HG02943 (cell line): ENCODE measurements around the gene SLC22A31.
"Not testable (repeated sequence)": the region's sequence is repeated elsewhere in the genome, so short reads cannot be mapped to it uniquely, and the experiment has no call there.

Source experiments
- ATAC-seq: cut with Tn5 transposase; IDR thresholded peaks from one replicate; pipeline ENCODE4 v1.9.1; 2021; ENCODE audit warnings: mild to moderate bottlenecking, low read depth, moderate library complexity; ENCODE audit not compliant: unreplicated experiment

Gene SLC22A31

DNA sequence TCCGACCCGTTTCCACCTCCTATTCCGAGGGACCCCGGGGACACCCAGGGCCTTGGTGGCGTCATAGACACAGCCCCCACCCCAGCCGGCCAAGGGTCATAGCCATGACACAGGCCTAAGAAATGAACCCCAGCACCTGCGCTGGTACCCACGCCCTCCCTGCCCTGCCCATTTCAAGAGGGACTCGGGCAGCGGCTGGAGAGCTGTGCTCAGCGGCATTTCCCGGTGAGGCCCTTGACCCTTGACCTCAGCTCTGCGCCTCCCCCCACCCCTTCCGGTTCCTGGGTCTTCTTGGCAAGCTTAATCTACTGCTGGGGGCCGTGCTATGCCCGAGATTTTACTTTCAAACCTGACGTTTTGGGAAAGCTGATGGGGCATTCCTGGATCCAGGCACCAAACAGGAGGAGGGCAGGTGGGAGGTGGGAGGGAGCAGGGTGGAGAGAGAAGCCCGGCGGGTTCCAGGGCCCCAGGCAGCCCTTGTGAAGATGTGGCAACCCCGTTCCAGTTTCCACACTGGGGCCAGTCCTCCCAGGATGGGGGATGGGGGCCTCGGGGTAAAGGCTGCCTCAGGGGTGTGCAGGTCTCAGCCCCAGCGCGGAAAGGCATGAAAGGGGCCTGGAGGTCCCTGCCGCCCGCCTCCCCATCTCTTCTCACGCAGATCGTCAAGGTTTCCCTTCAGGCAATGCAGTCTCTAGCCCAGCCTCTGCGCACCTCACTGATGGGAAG is at the start of gene SLC22A31:
SLC22A31 (minus strand) TSS at position 414 of the 726 bp plus-strand sequence; CDS start at position 378, 36 bp downstream.
- ATAC-seq: no peak

- ATAC-seq: no peak
Measured at GRCh38 chr16:89248196-89248982, 48.1 kb upstream of the SLC22A31 start.

GRCh38 chr16:89247734-89248075 is 47.4 kb upstream of the SLC22A31 start:
- ATAC-seq: not testable (repeated sequence)

GRCh38 chr16:89246903-89247733 is 46.8 kb upstream of the SLC22A31 start:
- ATAC-seq: peak; percentile 64

DNA sequence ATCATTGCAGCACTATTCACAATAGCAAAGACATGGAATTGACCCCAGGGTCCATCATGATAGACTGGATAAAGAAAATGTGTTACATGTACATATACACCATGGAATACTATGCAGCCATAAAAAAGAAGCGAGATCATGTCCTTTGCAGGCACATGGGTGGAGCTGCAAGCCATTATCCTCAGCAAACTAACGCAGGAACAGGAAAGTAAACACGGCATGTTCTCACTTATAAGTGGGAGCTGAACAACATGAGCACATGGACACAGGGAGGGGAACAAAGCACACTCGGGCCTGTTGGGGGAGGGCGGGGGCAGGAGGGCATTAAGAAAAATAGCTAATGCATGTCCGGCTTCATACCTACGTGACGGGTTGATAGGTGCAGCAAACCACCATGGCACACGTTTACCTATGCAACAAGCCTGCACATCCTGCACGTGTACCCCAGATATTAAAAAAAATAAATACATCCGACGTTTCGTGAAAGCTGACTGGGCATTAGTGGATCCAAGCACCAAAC is 46.1 kb upstream of the SLC22A31 start:
- no peak for ATAC-seq

DNA sequence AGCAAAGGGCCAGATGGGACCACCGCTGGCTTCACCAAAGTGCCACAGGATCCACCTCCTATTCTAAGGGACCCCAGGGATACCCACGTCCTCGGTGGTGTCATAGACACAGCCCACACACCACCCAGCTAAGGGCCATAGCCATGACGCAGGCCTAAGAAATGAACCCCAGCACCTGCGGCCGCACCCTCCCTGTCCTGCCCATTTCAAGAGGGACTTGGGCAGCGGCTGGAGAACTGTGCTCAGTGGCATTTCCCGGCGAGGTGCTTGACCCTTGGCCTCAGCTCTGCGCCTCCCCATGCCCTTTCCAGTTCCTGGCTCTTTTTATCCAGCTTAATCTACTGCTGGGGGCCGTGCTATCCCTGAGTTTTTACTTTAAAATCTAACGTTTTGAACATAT is 44.4 kb upstream of the SLC22A31 start:
- no peak for ATAC-seq

DNA sequence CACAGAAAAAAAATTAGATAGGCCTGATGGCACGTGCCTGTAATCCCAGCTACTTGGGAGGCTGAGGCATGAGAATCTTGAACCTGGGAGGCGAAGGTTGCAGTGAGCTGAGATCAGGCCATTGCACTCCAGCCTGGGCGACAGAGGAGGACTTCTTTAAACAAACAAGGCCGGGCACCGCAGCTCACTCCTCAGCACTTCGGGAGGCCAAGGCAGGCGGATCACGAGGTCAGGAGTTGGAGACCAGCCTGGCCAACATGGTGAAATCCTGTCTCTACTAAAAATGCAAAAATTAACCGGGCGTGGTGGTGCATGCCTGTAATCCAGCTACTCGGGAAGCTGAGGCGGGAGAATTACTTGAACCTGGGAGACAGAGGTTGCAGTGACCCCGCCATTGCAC is 43.9 kb upstream of the SLC22A31 start:
- not testable (repeated sequence) for ATAC-seq

DNA sequence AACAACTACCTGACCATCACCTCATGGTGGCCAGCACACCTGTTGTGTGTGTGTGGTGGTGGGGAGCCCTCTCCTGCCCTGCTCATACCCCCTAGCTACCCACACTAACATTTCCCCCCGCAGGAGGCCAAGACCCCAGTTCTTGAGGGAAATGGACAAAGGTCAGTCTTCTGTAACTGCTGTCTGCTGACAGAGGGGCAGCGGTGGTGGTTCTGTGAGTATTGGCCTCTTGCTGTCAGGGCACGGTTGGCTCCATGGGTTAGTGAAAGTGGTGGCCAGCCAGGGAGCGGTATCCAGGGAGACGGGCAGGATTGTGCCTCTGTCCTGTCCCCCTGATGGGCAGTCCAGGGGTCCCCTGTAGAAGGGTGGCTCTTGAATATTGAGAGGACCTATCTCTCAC is 43.3 kb upstream of the SLC22A31 start:
- ATAC-seq: no peak

- no peak for ATAC-seq
Measured at GRCh38 chr16:89242795-89243200, 42.5 kb upstream of the SLC22A31 start.

GRCh38 chr16:89241187-89242007 is 41.1 kb upstream of the SLC22A31 start:
- ATAC-seq: no peak

GRCh38 chr16:89237733-89238132 is 37.4 kb upstream of the SLC22A31 start:
- ATAC-seq: no peak

DNA sequence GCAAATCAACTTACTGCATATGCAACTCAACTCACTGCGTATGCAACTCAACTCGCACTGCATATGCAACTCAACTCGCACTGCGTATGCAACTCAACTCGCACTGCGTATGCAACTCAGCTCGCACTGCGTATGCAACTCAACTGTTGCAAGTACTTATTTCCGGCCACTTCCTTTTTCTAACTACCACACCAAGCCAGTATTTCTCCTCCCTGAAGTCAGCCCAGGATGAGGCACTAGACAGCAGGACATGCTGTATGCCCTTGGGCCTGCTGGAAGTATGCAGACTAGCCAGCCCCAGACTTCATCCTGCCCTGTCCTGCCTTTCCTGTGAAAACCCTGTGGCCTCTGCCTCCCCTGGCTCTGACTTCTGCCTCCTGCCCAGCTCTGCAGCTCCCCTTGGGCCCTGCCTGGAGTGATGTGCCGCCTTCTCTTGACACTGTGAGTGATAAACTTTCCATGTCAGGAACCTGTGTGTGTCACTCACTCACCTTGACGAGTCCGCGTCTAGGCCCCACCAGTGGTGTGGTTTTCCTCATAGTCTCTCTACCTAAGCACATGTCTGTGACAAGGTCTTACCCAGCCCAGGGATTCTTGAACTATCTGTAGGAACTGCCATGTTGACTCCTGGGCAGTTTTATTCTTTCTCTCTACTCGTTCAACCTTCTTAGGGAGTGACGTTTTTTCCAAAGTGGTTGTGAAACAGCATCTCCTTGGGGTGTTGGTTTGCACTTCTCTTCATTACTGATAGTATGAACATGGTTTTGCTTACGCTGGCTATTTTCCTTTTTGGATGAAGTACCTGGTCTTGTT is 33.5 kb upstream of the SLC22A31 start:
- ATAC-seq: no peak

- ATAC-seq: no peak
Measured at GRCh38 chr16:89232107-89232506, 31.8 kb upstream of the SLC22A31 start.

- ATAC-seq: no peak
Measured at GRCh38 chr16:89230255-89230654, 29.9 kb upstream of the SLC22A31 start.

GRCh38 chr16:89224665-89225064 is 24.3 kb upstream of the SLC22A31 start:
- no peak for ATAC-seq

DNA sequence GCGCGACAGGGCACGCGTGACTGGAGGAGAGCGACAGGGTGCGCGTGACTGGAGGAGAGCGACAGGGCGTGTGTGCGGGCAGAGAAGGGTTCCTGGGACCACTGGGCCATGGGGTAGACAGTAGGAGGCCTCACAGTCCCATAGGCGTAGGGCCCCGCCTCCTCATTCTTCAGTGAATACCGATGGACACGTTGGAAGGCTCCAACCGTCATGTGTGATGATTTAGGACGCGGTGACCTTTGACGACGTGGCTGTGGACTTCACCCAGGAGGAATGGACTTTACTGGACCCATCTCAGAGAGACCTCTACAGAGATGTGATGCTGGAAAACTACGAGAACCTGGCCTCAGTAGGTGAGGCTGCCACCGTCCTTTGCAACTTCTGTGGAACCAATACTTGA is 22.6 kb upstream of the SLC22A31 start:
- no peak for ATAC-seq

- ATAC-seq: no peak
Measured at GRCh38 chr16:89221604-89222003, 21.3 kb upstream of the SLC22A31 start.

DNA sequence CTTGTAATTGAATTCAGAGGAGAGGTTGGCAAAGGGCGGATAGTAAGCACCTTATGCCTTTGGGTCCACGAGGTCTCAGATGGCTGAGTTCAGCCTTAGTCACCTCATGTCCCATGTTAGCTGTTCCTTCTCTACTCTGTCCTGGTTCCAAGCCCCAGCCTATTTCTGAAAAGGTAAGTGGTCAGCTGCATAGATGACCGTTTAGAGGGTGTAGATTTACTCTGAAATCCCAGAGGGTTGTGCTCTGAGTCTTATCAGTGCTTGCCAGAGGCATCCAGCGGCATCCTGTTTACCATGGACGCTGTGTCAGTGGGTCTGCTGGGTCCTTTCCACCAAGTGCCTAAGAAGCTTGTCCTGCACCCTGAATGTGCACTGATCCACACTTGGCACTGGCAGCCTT is 19.0 kb upstream of the SLC22A31 start:
- ATAC-seq: no peak
